ENCODE measurements around the gene PLEK. TPM values are rescaled to one million over a fixed set of nuclear protein-coding genes. Genes with fewer than 3 reads are reported as not detected.
"Not testable (repeated sequence)": the region's sequence is repeated elsewhere in the genome, so short reads cannot be mapped to it uniquely, and the experiment has no call there.

Gene PLEK
- total RNA-seq, 1 donor from 2014 or later = not detected

- no peak for TF ChIP-seq CTCF (IDR thresholded peaks at IDR 0.05; ENCODE audit: insufficient read depth, low read depth, low read length)
- TF ChIP-seq EZH2 (IDR thresholded peaks at IDR 0.05; ENCODE audit: insufficient read depth, low read length) = no peak
- H2AFZ ChIP-seq (ENCODE audit: low read depth, low read length) = no peak overlapping the region
- no peak overlapping the region for H3K4me3 Mint-ChIP-seq (ENCODE audit: unreplicated experiment)
- no peaks in the 10 kb centered on the region for H3K9me3 ChIP-seq (ENCODE audit: insufficient read depth, low read depth, low read length)
- no peak overlapping the region for H3K9ac ChIP-seq (ENCODE audit: low read length)
- H3K27me3 ChIP-seq (ENCODE audit: insufficient read depth, low read length) = peaks cover 6% of the 10 kb centered on the region
- no peaks in the 10 kb centered on the region for H3K36me3 ChIP-seq (ENCODE audit: insufficient read depth, low read length)
- H3K4me1 ChIP-seq (ENCODE audit: insufficient read depth, low read length) = no peaks in the 10 kb centered on the region
- DNase-seq (ENCODE audit: low read depth) (no peak), FAIRE-seq (no peak)
- no peaks in the 10 kb centered on the region for H3K79me2 ChIP-seq (ENCODE audit: insufficient read depth, low read length)
- no peaks in the 10 kb centered on the region for H3K4me1 Mint-ChIP-seq (ENCODE audit: low read depth, unreplicated experiment)
- no peak overlapping the region for H3K27ac ChIP-seq (ENCODE audit: low read depth, low read length)
- no peak overlapping the region for H3K27ac Mint-ChIP-seq (ENCODE audit: unreplicated experiment)
- no peaks in the 10 kb centered on the region for H4K20me1 ChIP-seq (ENCODE audit: insufficient read depth, low read length)
- H3K9me3 Mint-ChIP-seq (ENCODE audit: unreplicated experiment) = peaks cover under 1% of the 10 kb centered on the region
- H3K4me2 ChIP-seq (ENCODE audit: low read length) = no peak overlapping the region
- peaks cover 6% of the 10 kb centered on the region for H3K27me3 Mint-ChIP-seq (ENCODE audit: low read depth, unreplicated experiment)
- no peaks in the 10 kb centered on the region for H3K36me3 Mint-ChIP-seq (ENCODE audit: low read depth, unreplicated experiment)
- H3K4me3 ChIP-seq (ENCODE audit: insufficient read depth, low read depth, low read length) = no peak overlapping the region
Measured at GRCh38 chr2:68441994-68442322, 76.9 kb downstream of the PLEK start.

GRCh38 chr2:68446425-68446824 lies 81.3 kb downstream of the PLEK start:
- H3K27me3 ChIP-seq (ENCODE audit: insufficient read depth, low read length); H3K36me3 Mint-ChIP-seq (ENCODE audit: low read depth, unreplicated experiment); FAIRE-seq; H3K4me1 ChIP-seq (ENCODE audit: insufficient read depth, low read length); H3K9me3 ChIP-seq (ENCODE audit: insufficient read depth, low read depth, low read length); DNase-seq (ENCODE audit: low read depth); H3K4me1 Mint-ChIP-seq (ENCODE audit: low read depth, unreplicated experiment); H4K20me1 ChIP-seq (ENCODE audit: insufficient read depth, low read length); H3K9me3 Mint-ChIP-seq (ENCODE audit: unreplicated experiment); H3K4me2 ChIP-seq (ENCODE audit: low read length); H3K4me3 Mint-ChIP-seq (ENCODE audit: unreplicated experiment); H3K79me2 ChIP-seq (ENCODE audit: insufficient read depth, low read length); H3K27ac ChIP-seq (ENCODE audit: low read depth, low read length); H3K27ac Mint-ChIP-seq (ENCODE audit: unreplicated experiment); H3K36me3 ChIP-seq (ENCODE audit: insufficient read depth, low read length); H3K4me3 ChIP-seq (ENCODE audit: insufficient read depth, low read depth, low read length); H3K27me3 Mint-ChIP-seq (ENCODE audit: low read depth, unreplicated experiment); H3K9ac ChIP-seq (ENCODE audit: low read length); H2AFZ ChIP-seq (ENCODE audit: low read depth, low read length): not testable (repeated sequence)

Other genes starting within 250 kb of the PLEK start
- gene PNO1, start 207.4 kb upstream of the PLEK start, total RNA-seq = 23.0 and 26.8 TPM in 2 replicates
- gene PPP3R1, start 112.8 kb upstream of the PLEK start, total RNA-seq = 78.1 and 80.6 TPM in 2 replicates
- 4.0 and 4.4 TPM in 2 replicates for gene CNRIP1, start 45.3 kb upstream of the PLEK start, total RNA-seq
- 0.54 and 0.55 TPM in 2 replicates for gene FBXO48, start 102.0 kb downstream of the PLEK start, total RNA-seq
- 2.5 and 2.9 TPM in 2 replicates for gene APLF, start 102.3 kb downstream of the PLEK start, total RNA-seq